Ectodermal cell (in vitro differentiated cells): ENCODE measurements around the gene MACROD1.
A peak's percentile ranks its signal among the peaks of the same experiment; 100 is the strongest.

Experiments
- H3K27ac ChIP-seq: 2 replicates; pipeline ENCODE4 v1.7.0; 2013; ENCODE audit warnings: mild to moderate bottlenecking, low read depth, low read length; ENCODE audit not compliant: insufficient read depth, poor library complexity, severe bottlenecking
- H3K27me3 ChIP-seq: 2 replicates; pipeline ENCODE4 v1.7.0; 2013; ENCODE audit warnings: mild to moderate bottlenecking, low read length; ENCODE audit not compliant: insufficient read depth, control insufficient read depth, poor library complexity, severe bottlenecking
- H3K36me3 ChIP-seq: one replicate; pipeline ENCODE4 v1.7.0; 2013; ENCODE audit warnings: low read length; ENCODE audit not compliant: control insufficient read depth, insufficient read depth
- H3K4me1 ChIP-seq: one replicate; pipeline ENCODE4 v1.7.0; 2013; ENCODE audit warnings: low read length; ENCODE audit not compliant: control insufficient read depth, insufficient read depth
- H3K4me3 ChIP-seq: 2 replicates; pipeline ENCODE4 v1.7.0; 2013; ENCODE audit warnings: low read depth, low read length, control low read depth; ENCODE audit not compliant: insufficient read depth
- H3K9me3 ChIP-seq: 2 replicates; pipeline ENCODE4 v1.7.0; 2013; ENCODE audit warnings: mild to moderate bottlenecking, low read length, moderate library complexity; ENCODE audit not compliant: control insufficient read depth
- WGBS, 2 experiments: methylation state at CpG; one replicate each; pipeline ENCODE4 v1.1.7; 2013; ENCODE audit warnings: missing lambda C conversion rate in 2 of 2; 5-methylcytosine and 5-hydroxymethylcytosine counted together

The MACROD1 gene

GRCh38 chr11:64035081-64035524, 130.8 kb downstream of the MACROD1 start:
- no peak overlapping the region for H3K27ac ChIP-seq
- no peaks in the 10 kb centered on the region for H3K36me3 ChIP-seq
- 32 to 41% methylated on average over 14 to 17 of the region's 17 CpGs for WGBS, 2 experiments
- H3K4me3 ChIP-seq, result peak overlapping the region; percentile 0
- no peaks in the 10 kb centered on the region for H3K9me3 ChIP-seq
- peaks cover 20% of the 10 kb centered on the region for H3K4me1 ChIP-seq
- H3K27me3 ChIP-seq, result peaks cover 68% of the 10 kb centered on the region

- H3K27ac ChIP-seq, result no peak overlapping the region
- no peaks in the 10 kb centered on the region for H3K36me3 ChIP-seq
- H3K27me3 ChIP-seq, result peaks cover 65% of the 10 kb centered on the region
- H3K4me1 ChIP-seq, result peaks cover 27% of the 10 kb centered on the region
- WGBS, 2 experiments, result 47 to 48% methylated on average over 9 of the region's 9 CpGs
- H3K4me3 ChIP-seq, result no peak overlapping the region
- H3K9me3 ChIP-seq, result no peaks in the 10 kb centered on the region
These were observed 131.5 kb downstream of the MACROD1 start for GRCh38 chr11:64034411-64034811.

GRCh38 chr11:64032050-64032449, 133.9 kb downstream of the MACROD1 start:
- no peak overlapping the region for H3K4me3 ChIP-seq
- H3K36me3 ChIP-seq, result no peaks in the 10 kb centered on the region
- H3K27me3 ChIP-seq, result peaks cover 48% of the 10 kb centered on the region
- no peaks in the 10 kb centered on the region for H3K9me3 ChIP-seq
- WGBS, 2 experiments, result 89 to 93% methylated on average over 4 of the region's 4 CpGs
- H3K27ac ChIP-seq, result no peak overlapping the region
- peaks cover 47% of the 10 kb centered on the region for H3K4me1 ChIP-seq

- H3K27ac ChIP-seq, result no peak overlapping the region
- H3K9me3 ChIP-seq, result no peaks in the 10 kb centered on the region
- H3K36me3 ChIP-seq, result no peaks in the 10 kb centered on the region
- H3K4me3 ChIP-seq, result no peak overlapping the region
- peaks cover 37% of the 10 kb centered on the region for H3K27me3 ChIP-seq
- 87 to 89% methylated on average over 3 of the region's 3 CpGs for WGBS, 2 experiments
- H3K4me1 ChIP-seq, result peaks cover 41% of the 10 kb centered on the region
These were observed 134.9 kb downstream of the MACROD1 start for GRCh38 chr11:64031001-64031400.

- WGBS, 2 experiments, result 66 to 71% methylated on average over 8 of the region's 8 CpGs
- peaks cover 27% of the 10 kb centered on the region for H3K27me3 ChIP-seq
- H3K4me1 ChIP-seq, result peaks cover 37% of the 10 kb centered on the region
- no peak overlapping the region for H3K4me3 ChIP-seq
- no peak overlapping the region for H3K27ac ChIP-seq
- no peaks in the 10 kb centered on the region for H3K9me3 ChIP-seq
- H3K36me3 ChIP-seq, result no peaks in the 10 kb centered on the region
These were observed 136.1 kb downstream of the MACROD1 start for GRCh38 chr11:64029773-64030172.

GRCh38 chr11:64028398-64029115, 137.4 kb downstream of the MACROD1 start:
- no peaks in the 10 kb centered on the region for H3K36me3 ChIP-seq
- WGBS, 2 experiments, result 11 to 14% methylated on average over 22 of the region's 22 CpGs
- H3K27me3 ChIP-seq, result peaks cover 17% of the 10 kb centered on the region
- peak overlapping the region; percentile 60 for H3K27ac ChIP-seq
- H3K9me3 ChIP-seq, result no peaks in the 10 kb centered on the region
- peaks cover 40% of the 10 kb centered on the region for H3K4me1 ChIP-seq
- no peak overlapping the region for H3K4me3 ChIP-seq

GRCh38 chr11:64027651-64028397, 138.1 kb downstream of the MACROD1 start:
- Histone ChIP-seq H3K36me3 (no peaks in the 10 kb centered on the region), H3K27me3 (peaks cover 13% of the 10 kb centered on the region), H3K9me3 (no peaks in the 10 kb centered on the region), H3K4me3 (no peak overlapping the region), H3K27ac (peak overlapping the region; percentile 60), H3K4me1 (peaks cover 42% of the 10 kb centered on the region)
- 55 to 60% methylated on average over 20 of the region's 20 CpGs for WGBS, 2 experiments

GRCh38 chr11:64026575-64027205, 139.2 kb downstream of the MACROD1 start:
- peaks cover 13% of the 10 kb centered on the region for H3K27me3 ChIP-seq
- 90 to 94% methylated on average over 7 of the region's 7 CpGs for WGBS, 2 experiments
- H3K9me3 ChIP-seq, result no peaks in the 10 kb centered on the region
- no peaks in the 10 kb centered on the region for H3K36me3 ChIP-seq
- H3K27ac ChIP-seq, result no peak overlapping the region
- H3K4me1 ChIP-seq, result peaks cover 42% of the 10 kb centered on the region
- no peak overlapping the region for H3K4me3 ChIP-seq

- 32 to 36% methylated on average over 4 of the region's 4 CpGs for WGBS, 2 experiments
- peaks cover 5% of the 10 kb centered on the region for H3K27me3 ChIP-seq
- peaks cover 50% of the 10 kb centered on the region for H3K4me1 ChIP-seq
- H3K4me3 ChIP-seq, result no peak overlapping the region
- no peaks in the 10 kb centered on the region for H3K36me3 ChIP-seq
- no peak overlapping the region for H3K27ac ChIP-seq
- H3K9me3 ChIP-seq, result no peaks in the 10 kb centered on the region
These were observed 140.7 kb downstream of the MACROD1 start for GRCh38 chr11:64025205-64025604.
